ENCODE data around the gene CDH4.
A peak's percentile ranks its signal among the peaks of the same experiment; 100 is the strongest.

CDH4 gene

GRCh38 chr20:61590236-61590635, 338.2 kb downstream of the CDH4 start:
- no peak for DNase-seq

GRCh38 chr20:61593516-61593915, 341.5 kb downstream of the CDH4 start:
- DNase-seq = no peak

- no peak for DNase-seq
Observed at GRCh38 chr20:61594198-61594597, 342.1 kb downstream of the CDH4 start.

GRCh38 chr20:61595216-61595615, 343.2 kb downstream of the CDH4 start:
- no peak for DNase-seq

- DNase-seq = peak; percentile 17
Observed at GRCh38 chr20:61596687-61597330, 344.7 kb downstream of the CDH4 start.

DNA sequence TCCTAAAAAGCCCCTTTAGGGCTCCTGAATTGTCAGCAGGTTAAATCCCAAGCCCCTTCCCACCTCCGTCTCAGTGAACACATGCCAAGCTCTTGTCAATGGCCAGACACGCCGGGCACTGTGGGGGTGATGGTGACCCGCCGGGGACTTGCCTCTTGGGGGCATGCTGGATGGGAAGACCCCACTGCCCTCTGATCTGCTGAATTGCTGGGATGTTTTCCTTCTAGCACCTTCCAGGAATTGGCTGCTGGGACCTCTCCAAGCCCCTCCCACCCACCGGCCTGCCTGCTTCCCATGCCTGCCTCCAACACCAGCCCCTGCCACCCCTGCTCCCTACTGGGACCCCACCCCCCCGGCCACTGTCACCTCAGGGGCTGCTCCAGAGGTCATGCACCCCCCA, 345.9 kb downstream of the CDH4 start:
- no peak for DNase-seq

DNA sequence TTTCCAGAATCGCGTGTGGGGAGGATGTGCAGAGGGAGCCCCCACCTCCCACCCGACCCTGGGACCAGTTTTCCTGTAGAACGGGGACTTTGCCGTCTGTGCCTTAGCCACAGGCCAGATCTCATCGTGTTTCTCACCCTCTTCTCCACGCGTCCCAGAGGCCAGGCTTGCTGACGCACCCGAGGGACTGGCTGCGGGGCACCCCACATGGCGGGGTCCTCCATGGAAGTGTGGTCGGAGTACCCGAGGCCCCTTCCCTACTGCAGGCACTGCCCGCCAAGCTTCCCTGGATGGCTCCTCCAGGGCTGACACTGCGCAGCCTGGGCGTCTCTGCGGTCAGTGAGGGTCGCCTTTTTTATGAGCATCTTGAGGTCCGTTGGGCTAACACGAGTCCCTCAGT, 346.5 kb downstream of the CDH4 start:
- no peak for DNase-seq

DNA sequence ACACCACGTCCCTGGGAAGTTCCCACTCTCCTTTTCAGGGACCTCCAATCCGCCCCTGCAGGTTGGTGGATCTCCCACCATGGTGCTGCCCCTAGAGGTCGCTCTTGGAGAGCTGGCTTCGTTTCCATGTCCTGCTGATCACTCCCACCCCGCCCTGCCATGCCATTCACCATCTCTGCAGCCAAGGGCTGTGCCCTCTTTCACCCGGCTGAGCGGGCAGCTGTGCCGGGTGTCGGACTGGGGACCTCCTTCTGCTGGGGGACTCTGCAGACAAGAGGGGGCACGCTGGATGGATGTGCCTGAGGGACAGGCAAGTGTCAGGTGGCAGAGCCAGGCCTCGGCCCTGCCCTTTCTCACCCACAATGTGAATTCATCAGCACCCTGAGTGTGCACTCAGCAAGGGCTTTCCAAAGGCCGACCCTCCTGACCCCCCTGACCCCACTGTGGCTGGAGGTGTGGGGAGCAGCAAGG, 347.0 kb downstream of the CDH4 start:
- DNase-seq = no peak

DNA sequence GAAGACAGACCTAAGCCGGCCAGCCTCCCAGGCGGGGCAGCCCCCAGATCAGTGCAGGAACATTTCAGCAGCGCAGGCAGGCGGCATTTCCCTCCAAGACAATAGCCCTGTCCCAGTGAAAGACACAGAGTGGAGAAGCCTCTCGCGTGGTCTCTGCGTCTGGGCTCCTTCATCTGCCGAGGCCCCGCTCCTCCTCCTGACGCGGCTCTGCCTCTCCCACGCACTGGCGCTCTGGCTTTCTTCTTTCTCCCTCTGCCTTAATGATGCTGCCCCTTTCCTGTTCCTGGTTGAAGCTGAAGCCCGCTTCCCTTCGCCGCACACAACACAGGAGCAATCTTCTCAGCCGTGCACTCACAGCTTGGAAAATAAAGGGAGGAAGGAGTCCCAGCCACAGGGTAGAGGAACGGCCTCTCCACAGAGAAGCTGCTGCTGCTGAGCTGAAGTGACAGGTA, 347.5 kb downstream of the CDH4 start:
- DNase-seq = no peak

DNA sequence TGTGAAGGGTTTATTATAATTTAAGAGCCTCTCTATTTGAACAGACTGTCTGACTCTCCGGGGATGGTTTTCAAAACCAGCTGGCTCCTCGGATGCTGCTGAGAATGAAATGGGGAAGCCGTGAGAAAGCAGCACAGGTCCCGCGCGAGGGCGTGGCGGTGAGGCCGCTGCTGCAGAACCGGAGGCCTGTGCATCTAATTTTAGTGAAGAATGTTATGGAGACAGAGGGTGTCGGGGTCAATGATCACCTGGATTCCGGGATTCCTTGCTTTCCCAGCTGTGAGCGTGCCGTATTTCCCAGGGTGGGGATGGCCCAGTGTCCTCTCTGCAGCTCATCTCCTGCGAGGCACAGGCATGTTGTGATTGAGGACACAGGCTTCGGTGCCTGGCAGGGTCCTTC, 348.0 kb downstream of the CDH4 start:
- no peak for DNase-seq

DNA sequence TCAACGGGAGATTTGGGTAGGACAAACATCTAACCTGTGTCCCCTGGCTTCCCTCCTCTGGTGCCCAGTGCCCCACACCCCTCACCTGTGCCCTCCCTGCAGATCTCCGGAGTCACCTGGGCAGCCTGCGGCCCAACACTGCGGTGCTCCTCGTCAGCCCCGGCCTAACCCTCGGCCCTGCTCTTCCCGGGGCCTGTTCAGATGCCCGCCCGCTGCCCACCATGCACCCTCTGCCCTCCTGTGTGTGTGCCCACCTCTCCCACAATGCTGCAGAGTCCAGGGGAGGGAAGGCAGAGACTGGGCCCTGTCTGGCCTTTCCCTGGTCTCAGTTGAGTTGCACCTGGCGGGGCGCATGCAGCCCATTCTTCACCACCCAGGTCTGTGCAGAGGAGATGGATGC, 349.3 kb downstream of the CDH4 start:
- no peak for DNase-seq

DNA sequence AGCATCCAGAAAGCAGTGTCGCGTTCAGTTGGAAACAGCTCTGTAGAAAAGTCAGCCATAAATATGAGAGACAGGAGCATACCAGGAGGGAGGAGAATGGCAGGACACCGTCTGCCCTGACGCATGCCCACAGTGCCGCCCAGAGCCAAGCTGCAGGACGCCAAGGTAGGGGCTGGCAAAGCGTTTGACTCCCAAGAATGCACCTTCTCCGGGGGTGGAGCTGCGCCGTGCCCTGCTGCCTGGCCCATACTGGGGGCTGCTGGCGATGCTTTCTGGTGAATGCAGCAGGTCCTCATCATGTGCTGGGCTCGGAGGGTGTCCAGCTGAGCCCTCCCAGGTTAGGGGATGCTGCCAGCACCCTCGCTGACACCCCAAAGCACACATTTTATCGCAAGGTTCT, 349.8 kb downstream of the CDH4 start:
- DNase-seq = no peak

DNA sequence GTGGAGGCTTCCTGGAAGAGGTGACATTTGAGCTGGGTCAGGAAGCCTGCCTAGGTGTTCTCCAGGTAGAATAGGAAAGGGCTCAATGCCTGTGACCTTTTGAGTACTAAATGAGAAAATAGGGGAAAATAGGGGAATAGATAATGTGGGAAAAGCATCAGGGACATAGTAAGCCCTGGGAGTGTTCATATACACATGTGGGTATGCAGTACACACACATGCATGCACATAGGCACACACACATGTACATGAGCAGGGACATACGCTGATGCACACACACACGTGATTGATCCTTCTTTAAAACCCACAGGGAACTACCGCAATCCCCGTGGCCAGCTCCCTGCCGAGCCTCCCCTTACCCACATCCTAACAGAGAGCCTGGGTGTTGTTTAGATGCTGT, 351.7 kb downstream of the CDH4 start:
- no peak for DNase-seq

DNA sequence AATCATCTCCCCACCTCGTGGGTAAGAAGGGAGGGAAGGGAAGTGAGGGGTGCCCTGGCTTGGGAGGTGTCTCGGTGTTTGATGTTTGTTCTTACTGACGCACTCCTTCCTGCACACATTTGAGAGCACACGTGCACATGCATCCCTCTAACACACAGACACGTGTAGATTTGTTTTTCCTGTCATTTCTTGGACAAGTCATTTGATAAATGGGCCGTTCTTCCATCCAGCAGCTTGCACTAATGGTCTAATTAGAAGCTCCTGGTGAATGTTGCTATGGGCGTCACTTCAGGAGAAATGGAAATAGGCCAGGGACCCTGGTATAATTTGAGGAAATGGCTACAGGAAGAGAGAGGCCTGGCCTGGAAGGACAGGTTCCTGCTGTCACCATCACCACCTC, 352.5 kb downstream of the CDH4 start:
- no peak for DNase-seq

GRCh38 chr20:61605283-61605682, 353.2 kb downstream of the CDH4 start:
- no peak for DNase-seq

GRCh38 chr20:61605862-61606557, 353.9 kb downstream of the CDH4 start:
- DNase-seq = no peak

DNA sequence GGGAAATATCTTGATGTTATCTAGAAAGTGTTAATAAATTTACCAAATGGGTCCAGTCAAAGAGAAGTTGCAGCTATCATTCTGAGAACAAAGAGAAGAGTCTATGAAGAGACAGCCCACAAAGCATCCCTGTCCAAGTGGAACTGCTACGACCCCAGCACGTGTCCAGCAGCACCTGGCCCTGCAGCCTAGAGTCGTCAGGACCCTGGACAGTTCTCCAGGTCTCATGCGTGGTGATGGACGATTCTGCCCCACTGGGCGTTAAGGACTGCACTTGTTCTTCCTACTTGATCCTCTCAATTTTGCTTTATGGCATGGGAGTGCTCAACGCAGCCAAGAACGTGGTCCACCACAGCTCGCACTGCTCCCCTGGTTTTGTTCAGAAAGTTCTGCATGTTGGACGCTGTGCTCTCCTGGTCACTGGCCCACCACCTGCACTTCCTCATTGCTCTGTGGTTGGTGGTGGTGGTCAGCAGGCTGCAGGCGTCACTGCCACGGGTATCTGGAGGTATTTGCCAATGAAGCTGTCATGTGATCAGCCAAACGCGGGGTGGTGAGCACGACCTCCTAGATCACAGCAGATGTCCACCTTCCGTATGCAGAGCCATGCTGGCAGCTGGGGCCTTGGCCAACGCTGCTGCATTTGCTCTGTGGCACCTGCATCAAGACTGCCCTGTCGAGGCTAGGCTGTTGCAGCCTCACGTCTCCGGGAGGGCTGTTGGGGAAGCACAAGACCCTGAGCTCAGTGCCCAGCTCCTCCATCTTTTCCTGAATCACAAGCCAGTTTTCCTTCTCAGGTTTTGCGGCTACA, 356.4 kb downstream of the CDH4 start:
- DNase-seq = peak; percentile 48

DNA sequence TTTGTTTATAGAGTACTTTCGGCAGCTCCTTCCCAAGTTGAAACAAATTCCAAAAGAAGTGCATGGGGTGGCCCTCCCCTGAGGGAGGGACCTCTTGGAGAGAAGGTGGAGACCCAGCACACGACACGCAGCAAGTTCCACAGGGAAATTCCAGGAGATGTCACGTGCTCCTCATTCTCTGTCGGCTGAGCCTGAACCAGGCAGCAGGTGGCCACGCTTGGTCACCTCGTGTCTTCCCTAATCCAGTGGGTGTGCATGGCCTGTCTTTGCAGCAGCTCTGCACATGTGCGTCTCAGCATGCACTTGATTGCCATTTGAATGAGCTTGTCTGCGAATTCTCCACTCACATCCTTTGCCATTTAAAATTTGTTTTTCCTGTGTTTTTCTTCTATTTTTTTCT, 357.4 kb downstream of the CDH4 start:
- DNase-seq = no peak

GRCh38 chr20:61611401-61612180, 359.5 kb downstream of the CDH4 start:
- peak; percentile 26 for DNase-seq

DNA sequence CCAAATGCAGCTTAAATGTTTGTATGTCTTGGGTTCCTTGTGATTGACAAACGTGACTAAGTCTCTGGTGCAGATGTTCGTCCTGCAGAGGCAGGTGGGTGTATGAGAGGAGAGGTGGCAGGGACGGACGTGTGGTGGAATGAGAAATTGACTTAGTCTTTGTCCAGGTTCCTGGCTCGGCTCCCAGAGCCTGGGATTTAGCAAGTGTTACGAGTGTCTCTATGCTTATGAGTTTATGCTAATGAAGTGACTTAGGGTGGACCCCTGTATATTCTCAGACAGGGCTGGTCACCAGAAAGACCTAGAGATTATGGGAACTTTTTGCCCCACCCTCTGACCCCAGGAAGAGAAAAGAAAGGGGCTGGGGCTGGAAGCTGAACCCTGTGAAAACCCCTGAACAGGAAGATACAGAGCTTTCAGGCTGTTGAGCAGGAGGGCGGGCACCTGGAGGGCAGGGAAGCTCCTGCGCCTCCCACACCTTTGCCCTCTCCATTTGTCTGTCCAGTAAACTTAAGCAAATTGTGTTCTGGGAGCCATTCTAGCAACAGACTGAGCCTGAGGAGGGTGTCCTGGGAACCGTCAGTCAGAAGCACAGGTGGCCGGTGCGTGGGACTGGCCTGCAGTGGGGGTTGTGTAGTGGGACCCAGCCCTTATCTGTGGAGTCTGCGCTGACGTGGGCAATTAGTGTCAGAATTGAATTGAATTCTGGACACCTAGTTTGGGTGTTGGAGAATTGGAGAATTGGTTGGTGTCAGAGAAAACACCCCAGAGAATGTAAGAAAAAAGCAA, 362.1 kb downstream of the CDH4 start:
- no peak for DNase-seq

DNA sequence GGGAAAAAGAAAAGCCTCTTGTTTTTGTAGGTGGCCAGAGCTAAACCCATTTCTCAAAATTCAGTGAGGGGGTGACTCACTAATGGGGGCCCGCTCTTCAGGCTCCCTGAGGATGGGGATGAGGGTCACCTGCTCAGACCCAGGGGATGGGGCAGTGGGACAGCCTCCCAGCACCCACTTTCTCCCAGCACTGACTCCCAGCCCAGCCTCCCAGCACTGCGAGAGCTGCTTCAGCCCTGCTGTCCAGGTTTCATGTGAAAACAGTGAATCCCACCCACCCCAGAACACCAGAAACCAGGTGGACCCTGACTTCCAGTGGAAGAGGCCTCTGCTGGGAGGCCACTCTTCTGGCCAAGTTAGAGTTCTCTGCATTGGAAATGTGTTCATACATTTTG, 362.6 kb downstream of the CDH4 start:
- no peak for DNase-seq

DNA sequence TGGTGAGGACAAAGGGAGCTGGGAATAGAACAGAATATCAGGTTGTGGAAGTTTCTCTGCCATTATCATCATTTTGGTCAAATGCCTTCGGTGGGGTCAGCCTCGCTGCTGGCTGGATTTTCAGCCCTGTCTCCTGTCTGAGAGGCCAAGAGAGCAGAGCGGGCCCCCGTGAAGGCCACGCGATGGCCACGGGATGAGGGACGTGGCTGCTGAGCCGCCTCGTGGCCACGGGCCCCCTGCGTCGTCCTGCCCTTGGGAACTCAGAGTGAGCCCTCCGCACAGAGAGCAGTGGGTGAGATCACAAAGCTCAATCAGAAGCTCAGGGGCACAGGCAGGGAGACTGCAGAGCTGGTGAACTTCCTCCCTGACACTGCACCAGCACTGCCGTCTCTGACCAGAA, 363.7 kb downstream of the CDH4 start:
- no peak for DNase-seq
